Purkinje cell (primary cell): ENCODE data around the gene NEDD8. TPM values are rescaled to one million over a fixed set of nuclear protein-coding genes. Genes with fewer than 3 reads are reported as not detected.

ENCODE experiments used
- polyA plus RNA-seq: library from polyadenylated mRNA; unstranded; fragments of >200 nt; fragmentation: Nextera tagmentation; gene quantifications from 2 replicates; pipeline ENCODE4 v1.2.1, GENCODE V29; 2014

The NEDD8 gene
- 1,309 and 1,370 TPM in 2 replicates for polyA plus RNA-seq

GRCh38 chr14:24232121-24232644, at the start of gene NEDD8:
Gene NEDD8 (minus strand): TSS chr14:24232367. CDS start chr14:24232267, 100 bp downstream.

GRCh38 chr14:24271134-24271833, 39.1 kb upstream of the NEDD8 start, which contains the start of gene RABGGTA:
Gene RABGGTA (minus strand): TSS chr14:24271597. CDS start chr14:24271115, 482 bp downstream.

GRCh38 chr14:24262821-24263733, 30.9 kb upstream of the NEDD8 start, which contains the start of gene TGM1:
Gene TGM1 (minus strand): TSS chr14:24263177. CDS start chr14:24262352, 825 bp downstream.

GRCh38 chr14:24232645-24233537, 724 bp upstream of the NEDD8 start, which contains the start of gene GMPR2:
Gene GMPR2 (plus strand): TSS chr14:24232929. CDS start chr14:24233254, 325 bp downstream.

GRCh38 chr14:24215495-24216344, 16.4 kb downstream of the NEDD8 start, which contains the start of gene MDP1:
Gene MDP1 (minus strand): TSS chr14:24216066. CDS start chr14:24215955, 111 bp downstream.

GRCh38 chr14:24212924-24213865, 19.0 kb downstream of the NEDD8 start, which contains the start of gene CHMP4A:
Gene CHMP4A (minus strand): TSS chr14:24213488. CDS start chr14:24213439, 49 bp downstream.

GRCh38 chr14:24195186-24196070, 36.7 kb downstream of the NEDD8 start, which contains the start of gene TM9SF1:
Gene TM9SF1 (minus strand): TSS chr14:24195441. CDS start chr14:24195019, 422 bp downstream.

GRCh38 chr14:24188251-24189058, 43.7 kb downstream of the NEDD8 start, which contains the start of gene IPO4:
Gene IPO4 (minus strand): TSS chr14:24188816. CDS start chr14:24188787, 29 bp downstream.

GRCh38 chr14:24171422-24172260, 60.5 kb downstream of the NEDD8 start, which contains the start of gene REC8:
Gene REC8 (plus strand): TSS chr14:24172080. CDS start chr14:24172553, 473 bp downstream.

Other genes with a start within 250 kb of the NEDD8 start
- gene DHRS4L2, start 243.4 kb downstream of the NEDD8 start, polyA plus RNA-seq = 1.9 and 3.5 TPM in 2 replicates
- 0.52 and 1.0 TPM in 2 replicates for gene CARMIL3, start 180.4 kb downstream of the NEDD8 start, polyA plus RNA-seq
- 30.4 and 42.2 TPM in 2 replicates for gene CPNE6, start 160.8 kb downstream of the NEDD8 start, polyA plus RNA-seq
- gene PCK2, start 138.1 kb downstream of the NEDD8 start, polyA plus RNA-seq = 1.2 TPM in 1 of 2 replicates, not detected in the other
- gene DCAF11, start 117.6 kb downstream of the NEDD8 start, polyA plus RNA-seq = 9.2 and 10.2 TPM in 2 replicates
- gene NRL, start 117.4 kb downstream of the NEDD8 start, polyA plus RNA-seq = 0.27 TPM in 1 of 2 replicates, not detected in the other
- gene FITM1, start 101.7 kb downstream of the NEDD8 start, polyA plus RNA-seq = not detected in 2 replicates
- 104 and 112 TPM in 2 replicates for gene PSME1, start 96.2 kb downstream of the NEDD8 start, polyA plus RNA-seq
- 21.2 and 22.7 TPM in 2 replicates for gene EMC9, start 90.8 kb downstream of the NEDD8 start, polyA plus RNA-seq
- gene PSME2, start 85.8 kb downstream of the NEDD8 start, polyA plus RNA-seq = 117 and 133 TPM in 2 replicates
- 15.5 and 28.7 TPM in 2 replicates for gene RNF31, start 84.9 kb downstream of the NEDD8 start, polyA plus RNA-seq
- 5.3 and 7.2 TPM in 2 replicates for gene IRF9, start 71.1 kb downstream of the NEDD8 start, polyA plus RNA-seq
- gene REC8, start 60.3 kb downstream of the NEDD8 start, polyA plus RNA-seq = 6.9 and 12.6 TPM in 2 replicates
- 11.9 and 14.7 TPM in 2 replicates for gene IPO4, start 43.6 kb downstream of the NEDD8 start, polyA plus RNA-seq
- gene TM9SF1, start 36.9 kb downstream of the NEDD8 start, polyA plus RNA-seq = 16.9 and 18.7 TPM in 2 replicates
- gene TSSK4, start 26.7 kb downstream of the NEDD8 start, polyA plus RNA-seq = not detected in 2 replicates
- gene CHMP4A, start 18.9 kb downstream of the NEDD8 start, polyA plus RNA-seq = 36.2 and 56.5 TPM in 2 replicates
- 35.8 and 55.7 TPM in 2 replicates for gene MDP1, start 16.3 kb downstream of the NEDD8 start, polyA plus RNA-seq
- 57.3 and 98.9 TPM in 2 replicates for gene GMPR2, start 562 bp upstream of the NEDD8 start, polyA plus RNA-seq
- 21.3 and 23.5 TPM in 2 replicates for gene TINF2, start 10.3 kb upstream of the NEDD8 start, polyA plus RNA-seq
- not detected in 2 replicates for gene TGM1, start 30.8 kb upstream of the NEDD8 start, polyA plus RNA-seq
- 13.6 and 17.3 TPM in 2 replicates for gene RABGGTA, start 39.2 kb upstream of the NEDD8 start, polyA plus RNA-seq
- 7.7 and 15.5 TPM in 2 replicates for gene DHRS1, start 67.4 kb upstream of the NEDD8 start, polyA plus RNA-seq
- gene NOP9, start 67.5 kb upstream of the NEDD8 start, polyA plus RNA-seq = 3.4 and 5.3 TPM in 2 replicates
- 3.6 TPM in 1 of 2 replicates, not detected in the other for gene CIDEB, start 75.6 kb upstream of the NEDD8 start, polyA plus RNA-seq
- gene LTB4R2, start 77.8 kb upstream of the NEDD8 start, polyA plus RNA-seq = 0.86 TPM in 1 of 2 replicates, not detected in the other
- 0.79 and 1.8 TPM in 2 replicates for gene LTB4R, start 79.1 kb upstream of the NEDD8 start, polyA plus RNA-seq
- gene ADCY4, start 102.7 kb upstream of the NEDD8 start, polyA plus RNA-seq = 0.99 TPM in 1 of 2 replicates, not detected in the other
- not detected in 2 replicates for gene RIPK3, start 107.6 kb upstream of the NEDD8 start, polyA plus RNA-seq
- 0.81 and 6.9 TPM in 2 replicates for gene NFATC4, start 135.8 kb upstream of the NEDD8 start, polyA plus RNA-seq
- gene NYNRIN, start 166.6 kb upstream of the NEDD8 start, polyA plus RNA-seq = 0.05 and 0.87 TPM in 2 replicates
- gene CBLN3, start 197.3 kb upstream of the NEDD8 start, polyA plus RNA-seq = 2.9 and 5.2 TPM in 2 replicates
- gene KHNYN, start 197.6 kb upstream of the NEDD8 start, polyA plus RNA-seq = 0.28 and 0.52 TPM in 2 replicates
- gene SDR39U1, start 210.4 kb upstream of the NEDD8 start, polyA plus RNA-seq = 100 and 109 TPM in 2 replicates